Erythroblast (primary cell): ENCODE results near the gene KAT6B.

ENCODE experiments used
- GATA1 ChIP-seq: IDR thresholded peaks from 2 replicates; pipeline ENCODE4 v1.6.1; 2011; ENCODE audit warnings: low read depth, mild to moderate bottlenecking, control low read depth, low read length, moderate library complexity
- POLR2A ChIP-seq: IDR thresholded peaks from 2 replicates; pipeline ENCODE4 v1.6.1; 2011; ENCODE audit warnings: mild to moderate bottlenecking, low read length

DNA sequence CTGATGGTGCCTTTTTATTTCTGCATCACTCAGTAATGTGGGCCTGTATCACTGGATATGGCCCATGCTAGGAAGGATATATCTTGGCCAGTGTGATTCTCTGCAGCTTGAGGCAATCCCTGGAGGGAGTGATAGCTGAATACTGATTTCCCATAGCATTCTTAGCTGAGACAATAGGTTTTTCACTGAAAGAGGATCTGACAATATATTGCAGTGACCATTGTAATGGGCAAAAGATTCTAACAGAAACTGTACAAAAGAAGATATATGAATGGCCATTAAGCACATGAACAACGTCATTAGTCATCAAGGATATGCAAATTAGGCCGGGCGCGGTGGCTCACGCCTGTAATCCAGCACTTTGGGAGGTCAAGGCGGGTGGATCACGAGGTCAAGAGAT, 117.8 kb downstream of the KAT6B start:
- no peak for TF ChIP-seq POLR2A
- no peak for TF ChIP-seq GATA1
